Mucosa of descending colon (tissue), 3 donors: ENCODE data around the gene SLIT3. TPM values are rescaled to one million over a fixed set of nuclear protein-coding genes. Genes with fewer than 3 reads are reported as not detected.

Experiments used
- ATAC-seq: fragments of 200-7000 bp; cut with Tn5 transposase; one replicate; pipeline ENCODE4 v1.9.1; 2020; ENCODE audit warnings: mild to moderate bottlenecking, moderate library complexity
- DNase-seq, 3 donors: peaks; one replicate each; pipeline ENCODE4 v3.0.0-alpha.2; 2020
- H3K36me3 ChIP-seq: fragments of 200-600 bp; one replicate; pipeline ENCODE4 v1.8.0; 2021; ENCODE audit warnings: low read depth, mild to moderate bottlenecking
- H3K4me1 ChIP-seq: fragments of 200-600 bp; one replicate; pipeline ENCODE4 v1.8.0; 2021; ENCODE audit warnings: low read depth, mild to moderate bottlenecking
- H3K4me3 ChIP-seq: fragments of 200-600 bp; one replicate; pipeline ENCODE4 v1.8.0; 2021; ENCODE audit warnings: mild to moderate bottlenecking
- H3K9me3 ChIP-seq: fragments of 200-600 bp; one replicate; pipeline ENCODE4 v1.8.0; 2021; ENCODE audit warnings: mild to moderate bottlenecking
- intact Hi-C, 2 donors: fragments of 100-400 bp; cut with DNase I in 1 of 2; cut with micrococcal nuclease in 1 of 2; formaldehyde crosslinking; loops; one replicate each; pipeline versions ENCODE4 v1.11.0 to v1.11.1; 2022; cut with DNase I, micrococcal nuclease
- total RNA-seq, 3 donors: library from RNA; stranded (reverse); fragmentation: NEBNext Ultra II Directional in 2 of 3; extraction: Animal tissue kit (Norgen Biotek cat#: 25700) in 2 of 3; gene quantifications; one replicate each; pipeline versions ENCODE4 v1.2.1 to v1.2.4, GENCODE V29; 2021 to 2023
- TF ChIP-seq, protein P1 (sequence below): fragments of 200-600 bp; IDR thresholded peaks from one replicate; pipeline ENCODE4 v1.8.0; 2022; ENCODE audit warnings: antibody characterized with exemption, mild to moderate bottlenecking
- donor health status: DM: no; HTN: no; CAD: no; lungs with moderate emphysema.
- donor health status: DM: no; HTN: no; CAD: no.
- donor health status: DM: no; HTN: yes; CAD: no.

The SLIT3 gene
- total RNA-seq, 3 donors from 2014 or later, result 4.2 to 25.5 (median 16.1) TPM

DNA sequence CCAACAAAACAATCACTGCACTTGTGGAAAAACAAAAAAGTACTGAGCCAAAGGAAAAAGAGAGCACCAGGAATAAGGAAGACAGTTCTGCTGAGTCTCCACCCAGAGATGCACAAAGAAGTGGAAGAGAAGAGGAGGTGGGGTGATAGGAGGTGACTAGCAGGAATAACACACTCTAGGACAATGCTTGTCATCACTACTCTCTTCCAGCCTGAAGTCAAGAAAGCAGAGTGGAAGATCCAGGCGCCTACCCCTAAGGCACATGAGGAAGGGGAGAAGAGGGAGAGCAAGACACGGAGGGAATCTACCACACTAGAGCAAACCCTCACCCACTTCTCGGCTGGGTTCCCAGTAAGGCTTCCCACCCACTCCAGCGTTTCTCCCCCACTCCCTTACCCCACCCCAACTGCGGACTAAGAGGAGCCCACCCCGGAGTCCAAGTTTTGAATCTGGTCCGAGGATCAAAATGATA, 1.7 kb downstream of the SLIT3 start:
- TF ChIP-seq, protein P1, sequence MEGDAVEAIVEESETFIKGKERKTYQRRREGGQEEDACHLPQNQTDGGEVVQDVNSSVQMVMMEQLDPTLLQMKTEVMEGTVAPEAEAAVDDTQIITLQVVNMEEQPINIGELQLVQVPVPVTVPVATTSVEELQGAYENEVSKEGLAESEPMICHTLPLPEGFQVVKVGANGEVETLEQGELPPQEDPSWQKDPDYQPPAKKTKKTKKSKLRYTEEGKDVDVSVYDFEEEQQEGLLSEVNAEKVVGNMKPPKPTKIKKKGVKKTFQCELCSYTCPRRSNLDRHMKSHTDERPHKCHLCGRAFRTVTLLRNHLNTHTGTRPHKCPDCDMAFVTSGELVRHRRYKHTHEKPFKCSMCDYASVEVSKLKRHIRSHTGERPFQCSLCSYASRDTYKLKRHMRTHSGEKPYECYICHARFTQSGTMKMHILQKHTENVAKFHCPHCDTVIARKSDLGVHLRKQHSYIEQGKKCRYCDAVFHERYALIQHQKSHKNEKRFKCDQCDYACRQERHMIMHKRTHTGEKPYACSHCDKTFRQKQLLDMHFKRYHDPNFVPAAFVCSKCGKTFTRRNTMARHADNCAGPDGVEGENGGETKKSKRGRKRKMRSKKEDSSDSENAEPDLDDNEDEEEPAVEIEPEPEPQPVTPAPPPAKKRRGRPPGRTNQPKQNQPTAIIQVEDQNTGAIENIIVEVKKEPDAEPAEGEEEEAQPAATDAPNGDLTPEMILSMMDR, result no peak
- peaks cover 4% of the 10 kb centered on the region for H3K4me1 ChIP-seq

GRCh38 chr5:169298193-169298592, 2.7 kb downstream of the SLIT3 start:
- intact Hi-C loops, result no loop called here
- DNase-seq (no peak), ATAC-seq (no peak)
- TF ChIP-seq, protein P1, result no peak
- Histone ChIP-seq H3K9me3 (no peaks in the 10 kb centered on the region), H3K4me3 (no peak overlapping the region), H3K4me1 (peaks cover 4% of the 10 kb centered on the region), H3K36me3 (no peaks in the 10 kb centered on the region)

More for the DNA sequence above, 1.7 kb downstream of the SLIT3 start:
- DNase-seq (no peak), ATAC-seq (no peak)
- H3K4me3 ChIP-seq, result no peak overlapping the region
- H3K36me3 ChIP-seq, result no peaks in the 10 kb centered on the region
- no peaks in the 10 kb centered on the region for H3K9me3 ChIP-seq
- intact Hi-C loops, result no loop called here

DNA sequence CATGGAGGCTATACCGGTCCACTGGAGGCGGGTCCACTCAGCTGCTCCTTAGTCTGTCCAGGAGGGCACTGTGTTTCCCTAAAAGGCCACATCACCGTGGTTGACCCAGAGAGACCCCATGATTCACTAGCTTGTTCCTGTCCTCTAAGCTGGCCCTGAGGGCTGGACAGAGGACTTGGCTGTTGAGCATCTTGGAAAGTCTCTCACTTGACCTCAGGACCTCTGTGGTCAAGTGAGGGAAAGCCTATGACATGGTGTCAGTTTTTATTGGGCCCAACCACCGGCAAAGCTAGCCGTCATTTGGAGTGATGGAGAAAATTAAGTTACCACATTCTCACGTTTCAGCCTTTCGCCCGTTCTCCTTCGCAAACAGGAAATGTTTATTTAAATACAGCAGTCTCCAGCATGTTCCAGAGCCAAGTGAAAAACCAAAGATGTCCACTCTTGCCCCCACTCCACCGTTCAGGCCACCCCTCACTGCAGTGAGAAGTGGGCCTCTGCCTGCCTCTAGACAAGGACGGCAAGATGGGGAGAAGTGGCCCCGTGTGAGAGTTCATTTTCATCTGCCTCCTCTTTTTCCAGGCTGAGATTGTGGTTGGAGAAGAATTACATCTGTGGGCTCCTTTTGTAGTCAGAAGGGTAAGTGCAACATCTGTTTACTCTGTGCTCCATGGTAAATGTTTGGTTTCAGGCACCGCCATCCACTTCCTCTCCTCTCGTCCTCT, 4.4 kb downstream of the SLIT3 start:
- DNase-seq (peak in 1 of 3 donors; percentile 30), ATAC-seq (peak; percentile 48)
- intact Hi-C loops, result no loop called here
- TF ChIP-seq, protein P1, result no peak
- Histone ChIP-seq H3K4me1 (no peaks in the 10 kb centered on the region), H3K36me3 (no peaks in the 10 kb centered on the region), H3K9me3 (no peaks in the 10 kb centered on the region), H3K4me3 (no peak overlapping the region)

- Histone ChIP-seq H3K9me3 (no peaks in the 10 kb centered on the region), H3K4me1 (no peaks in the 10 kb centered on the region), H3K36me3 (no peaks in the 10 kb centered on the region), H3K4me3 (no peak overlapping the region)
- ATAC-seq (no peak), DNase-seq (no peak)
- intact Hi-C loops, result no loop called here
- TF ChIP-seq, protein P1, result no peak
Measured at GRCh38 chr5:169295306-169295705, 5.6 kb downstream of the SLIT3 start.

GRCh38 chr5:169294621-169295020, 6.3 kb downstream of the SLIT3 start:
- DNase-seq (no peak), ATAC-seq (no peak)
- no peaks in the 10 kb centered on the region for H3K9me3 ChIP-seq
- H3K4me1 ChIP-seq, result no peaks in the 10 kb centered on the region
- H3K36me3 ChIP-seq, result no peaks in the 10 kb centered on the region
- no peak overlapping the region for H3K4me3 ChIP-seq
- intact Hi-C loops, result no loop called here
- TF ChIP-seq, protein P1, result no peak
